ENCODE measurements around the gene CYBB.

The CYBB gene

GRCh38 chrX:37786624-37787422 lies 7.0 kb downstream of the CYBB start:
- DNase-seq (ENCODE audit: low read depth) = no peak

GRCh38 chrX:37787423-37787869 lies 7.6 kb downstream of the CYBB start:
- no peak for DNase-seq (ENCODE audit: low read depth)

- DNase-seq (ENCODE audit: low read depth) = no peak
These were observed 16.5 kb downstream of the CYBB start for GRCh38 chrX:37796310-37796709.

GRCh38 chrX:37796805-37797204 lies 16.9 kb downstream of the CYBB start:
- no peak for DNase-seq (ENCODE audit: low read depth)

GRCh38 chrX:37799936-37800335 lies 20.1 kb downstream of the CYBB start:
- DNase-seq (ENCODE audit: low read depth) = no peak

- DNase-seq (ENCODE audit: low read depth) = no peak
These were observed 20.9 kb downstream of the CYBB start for GRCh38 chrX:37800717-37801116.

- DNase-seq (ENCODE audit: low read depth) = no peak
These were observed 22.2 kb downstream of the CYBB start for GRCh38 chrX:37802028-37802427.

GRCh38 chrX:37803057-37803456 lies 23.2 kb downstream of the CYBB start:
- DNase-seq (ENCODE audit: low read depth) = no peak

- no peak for DNase-seq (ENCODE audit: low read depth)
These were observed 30.1 kb downstream of the CYBB start for GRCh38 chrX:37809970-37810369.

- DNase-seq (ENCODE audit: low read depth) = no peak
These were observed 32.3 kb downstream of the CYBB start for GRCh38 chrX:37812110-37812509.

GRCh38 chrX:37813570-37813969 lies 33.7 kb downstream of the CYBB start:
- no peak for DNase-seq (ENCODE audit: low read depth)

GRCh38 chrX:37815366-37815765 lies 35.5 kb downstream of the CYBB start:
- no peak for DNase-seq (ENCODE audit: low read depth)

- no peak for DNase-seq (ENCODE audit: low read depth)
These were observed 36.9 kb downstream of the CYBB start for GRCh38 chrX:37816766-37817165.

GRCh38 chrX:37817176-37817575 lies 37.3 kb downstream of the CYBB start:
- no peak for DNase-seq (ENCODE audit: low read depth)

GRCh38 chrX:37817579-37817978 lies 37.7 kb downstream of the CYBB start:
- DNase-seq (ENCODE audit: low read depth) = no peak

- DNase-seq (ENCODE audit: low read depth) = no peak
These were observed 38.2 kb downstream of the CYBB start for GRCh38 chrX:37818031-37818430.

- DNase-seq (ENCODE audit: low read depth) = no peak
These were observed 40.8 kb downstream of the CYBB start for GRCh38 chrX:37820646-37821045.

- no peak for DNase-seq (ENCODE audit: low read depth)
These were observed 44.8 kb downstream of the CYBB start for GRCh38 chrX:37824491-37825214.

GRCh38 chrX:37825215-37825842 lies 45.5 kb downstream of the CYBB start:
- no peak for DNase-seq (ENCODE audit: low read depth)

- DNase-seq (ENCODE audit: low read depth) = no peak
These were observed 49.9 kb downstream of the CYBB start for GRCh38 chrX:37829721-37830120.

- DNase-seq (ENCODE audit: low read depth) = no peak
These were observed 50.5 kb downstream of the CYBB start for GRCh38 chrX:37830371-37830770.

- no peak for DNase-seq (ENCODE audit: low read depth)
These were observed 55.1 kb downstream of the CYBB start for GRCh38 chrX:37834937-37835336.

GRCh38 chrX:37840931-37841330 lies 61.1 kb downstream of the CYBB start:
- DNase-seq (ENCODE audit: low read depth) = no peak

All from GM04503 (cell line).